CD14-positive monocyte (primary cell): ENCODE measurements around the gene KIFC3. TPM values are rescaled to one million over a fixed set of nuclear protein-coding genes. Genes with fewer than 3 reads are reported as not detected.

Source experiments
- DNase-seq, 3 donors: peaks; one replicate each; pipeline ENCODE4 v3.0.0-alpha.2; 2011 to 2022
- H2AFZ ChIP-seq: 2 replicates; pipeline ENCODE4 v1.6.0; 2012; ENCODE audit warnings: mild to moderate bottlenecking, low read depth, low read length, inconsistent platforms; ENCODE audit not compliant: insufficient read depth, poor library complexity, severe bottlenecking
- H3K27ac ChIP-seq, 2 donors: 1 replicate in 1 of 2; 2 replicates in 1 of 2; pipeline ENCODE4 v1.5.1; 2012 to 2013; ENCODE audit warnings: low read length in 2 of 2, control low read depth in 1 of 2, inconsistent platforms in 1 of 2, low read depth in 1 of 2, mild to moderate bottlenecking in 1 of 2
- H3K27me3 ChIP-seq, 2 donors: one replicate each; pipeline versions ENCODE4 v1.6.0 to v1.6.1; 2011 to 2013; ENCODE audit warnings: low read length in 2 of 2; ENCODE audit not compliant: control insufficient read depth in 2 of 2, insufficient read depth in 2 of 2
- H3K36me3 ChIP-seq, 2 donors: replicated peaks in 1 of 2; 1 replicate in 1 of 2; 2 replicates in 1 of 2; pipeline versions ENCODE4 v1.5.1 to v1.6.1; 2012 to 2013; ENCODE audit warnings: low read length in 2 of 2, control low read depth in 1 of 2, inconsistent platforms in 1 of 2, mild to moderate bottlenecking in 1 of 2; ENCODE audit not compliant: insufficient read depth in 2 of 2, control insufficient read depth in 1 of 2
- H3K4me1 ChIP-seq, 2 donors: 1 replicate in 1 of 2; 2 replicates in 1 of 2; pipeline versions ENCODE4 v1.5.1 to v1.6.1; 2012 to 2013; ENCODE audit warnings: low read length in 2 of 2, control low read depth in 1 of 2, inconsistent platforms in 1 of 2, mild to moderate bottlenecking in 1 of 2, moderate library complexity in 1 of 2; ENCODE audit not compliant: insufficient read depth in 2 of 2, control insufficient read depth in 1 of 2
- H3K4me2 ChIP-seq: replicated peaks from 2 replicates; pipeline ENCODE3; 2012; ENCODE audit warnings: low read length, moderate library complexity, mild to moderate bottlenecking; ENCODE audit not compliant: poor library complexity, severe bottlenecking; ENCODE audit errors: extremely low read depth
- H3K4me3 ChIP-seq, 3 experiments: fragments of 200-600 bp in 1 of 3; sonication (generic) in 1 of 3; replicated peaks in 1 of 3; 1 replicate in 2 of 3; 2 replicates in 1 of 3; pipeline ENCODE4 v1.5.1; 2011 to 2013; ENCODE audit warnings: low read length in 3 of 3, mild to moderate bottlenecking in 3 of 3, control low read depth in 2 of 3, low read depth in 2 of 3, inconsistent platforms in 1 of 3, moderate library complexity in 1 of 3
- H3K79me2 ChIP-seq: 2 replicates; pipeline ENCODE4 v1.6.0; 2012; ENCODE audit warnings: mild to moderate bottlenecking, control low read depth, inconsistent platforms, low read length, moderate library complexity; ENCODE audit not compliant: insufficient read depth
- H3K9ac ChIP-seq: 2 replicates; pipeline ENCODE4 v1.6.0; 2017; ENCODE audit warnings: low read length, mild to moderate bottlenecking; ENCODE audit not compliant: insufficient read depth, poor library complexity, severe bottlenecking
- H3K9me3 ChIP-seq, 2 donors: replicated peaks in 1 of 2; 1 replicate in 1 of 2; 2 replicates in 1 of 2; pipeline versions ENCODE4 v1.5.1 to v1.6.1; 2012 to 2013; ENCODE audit warnings: low read length in 2 of 2, control low read depth in 1 of 2; ENCODE audit not compliant: control insufficient read depth in 1 of 2, insufficient read depth in 1 of 2
- H4K20me1 ChIP-seq: 2 replicates; pipeline ENCODE4 v1.6.0; 2012; ENCODE audit warnings: mild to moderate bottlenecking, low read length, control low read depth, moderate library complexity; ENCODE audit not compliant: insufficient read depth
- H3K27ac Mint-ChIP-seq, 7 donors: one replicate each; pipeline ENCODE4 v1.8.0; 2020; ENCODE audit warnings: mild to moderate bottlenecking in 7 of 7, mixed read lengths in 7 of 7, moderate library complexity in 6 of 7, inconsistent platforms in 2 of 7
- H3K27me3 Mint-ChIP-seq, 3 donors: one replicate each; pipeline ENCODE4 v1.8.0; 2021 to 2022; ENCODE audit warnings: low read depth in 3 of 3, mild to moderate bottlenecking in 3 of 3, mixed read lengths in 3 of 3, moderate library complexity in 3 of 3, inconsistent platforms in 1 of 3
- H3K36me3 Mint-ChIP-seq, 2 donors: one replicate each; pipeline ENCODE4 v1.8.0; 2020; ENCODE audit warnings: mixed read lengths in 2 of 2, inconsistent platforms in 1 of 2, mild to moderate bottlenecking in 1 of 2
- H3K4me1 Mint-ChIP-seq: one replicate; pipeline ENCODE4 v1.8.0; 2020; ENCODE audit warnings: mild to moderate bottlenecking, mixed read lengths
- H3K4me3 Mint-ChIP-seq, 2 donors: one replicate each; pipeline ENCODE4 v1.8.0; 2020; ENCODE audit warnings: mild to moderate bottlenecking in 2 of 2, mixed read lengths in 2 of 2, moderate library complexity in 1 of 2
- H3K9me3 Mint-ChIP-seq, 7 donors: one replicate each; pipeline ENCODE4 v1.8.0; 2020 to 2022; ENCODE audit warnings: mixed read lengths in 7 of 7, mild to moderate bottlenecking in 6 of 7, moderate library complexity in 6 of 7, inconsistent platforms in 2 of 7
- WGBS: methylation state at CpG from one replicate; pipeline ENCODE4 v1.1.5; 2013; ENCODE audit warnings: missing lambda C conversion rate; ENCODE audit not compliant: insufficient coverage; 5-methylcytosine and 5-hydroxymethylcytosine counted together
- intact Hi-C, 2 donors: fragments of 100-400 bp; cut with micrococcal nuclease; formaldehyde crosslinking; loops; one replicate each; pipeline versions ENCODE4 v1.15.0 to v1.15.1; 2023
- polyA plus RNA-seq, 3 donors: library from polyadenylated mRNA; depleted of rRNA in 1 of 3; unstranded in 2 of 3; stranded (reverse) in 1 of 3; fragments of 300-500 nt in 2 of 3; fragments of >200 nt in 1 of 3; fragmentation: Illumina TruSeq in 2 of 3; gene quantifications; 1 replicate in 2 of 3; 2 replicates in 1 of 3; pipeline ENCODE4 v1.2.3, GENCODE V29; 2012 to 2021
- TF ChIP-seq, protein P1 (sequence below): fragments of 200-600 bp; IDR thresholded peaks from one replicate; pipeline ENCODE4 v1.8.0; 2022; ENCODE audit warnings: antibody characterized with exemption, mild to moderate bottlenecking

Gene KIFC3
- polyA plus RNA-seq, 3 donors: 0.24 to 1.7 TPM; not detected in 1

DNA sequence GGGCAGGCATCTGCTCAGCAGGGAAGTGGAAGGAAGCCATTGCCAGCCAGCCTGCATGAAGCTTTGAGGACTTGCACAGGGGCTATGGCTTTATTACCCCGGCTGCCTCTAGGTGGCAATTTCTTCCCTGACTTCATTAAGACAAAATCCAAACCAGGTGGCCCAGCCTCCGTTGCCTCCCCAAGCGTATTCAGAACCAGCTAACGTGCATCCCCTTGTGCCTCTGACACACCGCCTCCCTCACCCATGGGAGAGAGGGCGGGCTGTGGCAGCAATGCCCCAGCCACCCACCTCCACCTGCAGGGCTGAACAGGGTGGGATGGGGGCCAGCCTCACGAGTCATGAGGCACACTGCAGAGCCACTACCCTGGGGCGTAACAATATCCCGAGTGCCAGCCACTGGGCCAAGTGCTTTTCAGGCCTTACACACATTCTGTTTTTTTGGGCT lies 6.8 kb downstream of the KIFC3 start:
- H3K9ac ChIP-seq: no peak overlapping the region
- DNase-seq: peak in 1 of 3 donors; percentile 20

DNA sequence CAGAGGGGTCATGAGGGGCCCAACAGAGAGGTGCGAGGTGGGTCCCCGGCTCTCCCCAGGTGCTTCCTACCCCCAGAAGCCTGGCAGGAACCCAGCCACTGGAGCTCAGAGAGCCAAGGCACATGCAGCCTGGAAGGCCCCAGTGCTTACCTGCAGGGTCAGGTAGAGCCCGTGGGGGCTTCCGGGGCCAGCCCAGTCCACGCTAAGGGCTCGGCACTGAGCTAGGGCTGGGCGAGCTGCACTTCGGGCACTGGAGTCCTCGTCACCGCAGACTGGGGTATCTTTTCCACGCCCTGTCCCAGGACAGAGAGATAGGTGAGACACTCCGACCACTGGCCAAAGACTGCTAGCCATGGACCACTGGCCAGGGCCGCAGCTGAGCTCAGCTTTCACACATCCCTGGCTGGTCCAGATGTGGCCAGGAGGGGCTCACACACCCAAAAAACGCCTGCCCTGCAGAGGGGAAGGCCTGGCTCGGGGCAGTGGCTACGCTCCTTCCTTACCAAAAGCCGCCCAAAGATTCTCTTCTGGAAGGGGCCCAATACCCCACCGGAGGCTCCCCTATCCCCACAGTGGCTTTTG lies 7.4 kb downstream of the KIFC3 start:
- Mint-ChIP-seq H3K27ac (no peak overlapping the region), H3K27me3 (peaks cover 10 to 27% (median 13%) of the 10 kb centered on the region in 3 donors), H3K4me3 (no peak overlapping the region), H3K9me3 (peaks cover 0 to 4% (median 0%) of the 10 kb centered on the region in 7 donors), H3K36me3 (no peaks in the 10 kb centered on the region), H3K4me1 (peaks cover 14% of the 10 kb centered on the region)
- H3K9ac ChIP-seq: no peak overlapping the region
- no peaks in the 10 kb centered on the region for H3K36me3 ChIP-seq
- H3K27ac ChIP-seq: no peak overlapping the region
- H3K4me3 ChIP-seq: no peak overlapping the region
- TF ChIP-seq, protein P1, sequence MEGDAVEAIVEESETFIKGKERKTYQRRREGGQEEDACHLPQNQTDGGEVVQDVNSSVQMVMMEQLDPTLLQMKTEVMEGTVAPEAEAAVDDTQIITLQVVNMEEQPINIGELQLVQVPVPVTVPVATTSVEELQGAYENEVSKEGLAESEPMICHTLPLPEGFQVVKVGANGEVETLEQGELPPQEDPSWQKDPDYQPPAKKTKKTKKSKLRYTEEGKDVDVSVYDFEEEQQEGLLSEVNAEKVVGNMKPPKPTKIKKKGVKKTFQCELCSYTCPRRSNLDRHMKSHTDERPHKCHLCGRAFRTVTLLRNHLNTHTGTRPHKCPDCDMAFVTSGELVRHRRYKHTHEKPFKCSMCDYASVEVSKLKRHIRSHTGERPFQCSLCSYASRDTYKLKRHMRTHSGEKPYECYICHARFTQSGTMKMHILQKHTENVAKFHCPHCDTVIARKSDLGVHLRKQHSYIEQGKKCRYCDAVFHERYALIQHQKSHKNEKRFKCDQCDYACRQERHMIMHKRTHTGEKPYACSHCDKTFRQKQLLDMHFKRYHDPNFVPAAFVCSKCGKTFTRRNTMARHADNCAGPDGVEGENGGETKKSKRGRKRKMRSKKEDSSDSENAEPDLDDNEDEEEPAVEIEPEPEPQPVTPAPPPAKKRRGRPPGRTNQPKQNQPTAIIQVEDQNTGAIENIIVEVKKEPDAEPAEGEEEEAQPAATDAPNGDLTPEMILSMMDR: no peak
- intact Hi-C loops: no loop called here
- H3K4me1 ChIP-seq: peaks cover 9 to 10% of the 10 kb centered on the region in 2 donors
- no peak overlapping the region for H3K4me2 ChIP-seq
- 90% methylated on average over 18 of the region's 18 CpGs for WGBS
- no peak for DNase-seq
- no peaks in the 10 kb centered on the region for H3K9me3 ChIP-seq
- no peaks in the 10 kb centered on the region for H4K20me1 ChIP-seq
- no peaks in the 10 kb centered on the region for H3K79me2 ChIP-seq
- H3K27me3 ChIP-seq: peaks cover 0 to 10% of the 10 kb centered on the region in 2 donors
- H2AFZ ChIP-seq: no peak overlapping the region

More for the DNA sequence above, 6.8 kb downstream of the KIFC3 start:
- Mint-ChIP-seq H3K4me3 (no peak overlapping the region), H3K36me3 (peaks cover 0 to 3% of the 10 kb centered on the region in 2 donors), H3K27ac (peak overlapping the region in 1 of 7 donors; percentile 36), H3K9me3 (peaks cover 0 to 4% (median 0%) of the 10 kb centered on the region in 7 donors), H3K4me1 (peaks cover 19% of the 10 kb centered on the region), H3K27me3 (peaks cover 12 to 31% (median 13%) of the 10 kb centered on the region in 3 donors)
- TF ChIP-seq, protein P1: peak; percentile 32
- Histone ChIP-seq H2AFZ (no peak overlapping the region), H3K27ac (no peak overlapping the region), H4K20me1 (no peaks in the 10 kb centered on the region), H3K4me2 (no peak overlapping the region), H3K27me3 (peaks cover 0 to 15% of the 10 kb centered on the region in 2 donors), H3K4me3 (no peak overlapping the region), H3K36me3 (no peaks in the 10 kb centered on the region), H3K4me1 (peaks cover 14 to 15% of the 10 kb centered on the region in 2 donors), H3K9me3 (no peaks in the 10 kb centered on the region), H3K79me2 (no peaks in the 10 kb centered on the region)
- intact Hi-C loops: no loop called here
- WGBS: 44% methylated on average over 3 of the region's 9 CpGs
